Keratinocyte (primary cell): ENCODE results near the gene PRKD2. TPM values are rescaled to one million over a fixed set of nuclear protein-coding genes. Genes with fewer than 3 reads are reported as not detected.

Experiments used
- DNase-seq: peaks from one replicate; pipeline ENCODE4 v3.0.0-alpha.2; 2011; ENCODE audit warnings: low read depth, missing footprints, low spot score
- FAIRE-seq: peaks from 2 replicates; lab custom pipeline; 2011; peaks lifted over from hg19 to GRCh38; lab: Jason Lieb, UNC
- H2AFZ ChIP-seq: 2 replicates; pipeline ENCODE4 v1.6.0; 2012; ENCODE audit warnings: low read length, control low read depth, inconsistent platforms; ENCODE audit not compliant: control insufficient read depth
- H3K27ac ChIP-seq: 2 replicates; pipeline ENCODE4 v1.5.1; 2011; ENCODE audit warnings: low read length; ENCODE audit not compliant: control insufficient read depth, insufficient read depth
- H3K27me3 ChIP-seq: 3 replicates; pipeline ENCODE4 v1.6.0; 2011; ENCODE audit warnings: low read length; ENCODE audit not compliant: control insufficient read depth, insufficient read depth; ENCODE audit errors: extremely low read depth
- H3K36me3 ChIP-seq, 2 experiments: 2 replicates in 1 of 2; 3 replicates in 1 of 2; pipeline ENCODE4 v1.5.1; 2011; ENCODE audit warnings: low read length in 2 of 2, mild to moderate bottlenecking in 1 of 2; ENCODE audit not compliant: control insufficient read depth in 2 of 2, insufficient read depth in 2 of 2; ENCODE audit errors: extremely low read depth in 1 of 2
- H3K4me1 ChIP-seq: 3 replicates; pipeline ENCODE4 v1.5.1; 2011; ENCODE audit warnings: low read length; ENCODE audit not compliant: control insufficient read depth, insufficient read depth; ENCODE audit errors: extremely low read depth
- H3K4me2 ChIP-seq: 3 replicates; pipeline ENCODE4 v1.6.0; 2011; ENCODE audit warnings: low read depth, low read length; ENCODE audit not compliant: control insufficient read depth, insufficient read depth; ENCODE audit errors: extremely low read depth
- H3K4me3 ChIP-seq, 3 experiments: fragments of 200-600 bp in 1 of 3; sonication (generic) in 1 of 3; 2 replicates in 2 of 3; 3 replicates in 1 of 3; pipeline ENCODE4 v1.5.1; 2011 to 2016; ENCODE audit warnings: low read length in 3 of 3, mild to moderate bottlenecking in 3 of 3, control low read depth in 2 of 3, inconsistent platforms in 1 of 3, low read depth in 1 of 3, mixed read lengths in 1 of 3, mixed run types in 1 of 3, moderate library complexity in 1 of 3; ENCODE audit not compliant: control insufficient read depth in 2 of 3, insufficient read depth in 2 of 3; ENCODE audit errors: extremely low read depth in 1 of 3
- H3K79me2 ChIP-seq: 2 replicates; pipeline ENCODE4 v1.6.0; 2012; ENCODE audit warnings: low read length; ENCODE audit not compliant: control insufficient read depth, insufficient read depth
- H3K9ac ChIP-seq: 3 replicates; pipeline ENCODE4 v1.6.0; 2011; ENCODE audit warnings: low read length; ENCODE audit not compliant: control insufficient read depth, insufficient read depth; ENCODE audit errors: extremely low read depth
- H3K9me1 ChIP-seq: 3 replicates; pipeline ENCODE4 v1.6.0; 2011; ENCODE audit warnings: low read length; ENCODE audit not compliant: control insufficient read depth, insufficient read depth; ENCODE audit errors: extremely low read depth
- H3K9me3 ChIP-seq: 2 replicates; pipeline ENCODE4 v1.5.1; 2012; ENCODE audit warnings: low read depth, low read length; ENCODE audit not compliant: control insufficient read depth
- H4K20me1 ChIP-seq: 3 replicates; pipeline ENCODE4 v1.6.0; 2011; ENCODE audit warnings: low read length; ENCODE audit not compliant: control insufficient read depth, insufficient read depth; ENCODE audit errors: extremely low read depth
- CTCF ChIP-seq, 3 experiments: IDR thresholded peaks in 1 of 3; conservative IDR thresholded peaks in 1 of 3; optimal IDR thresholded peaks in 1 of 3; 2 replicates in 2 of 3; 3 replicates in 1 of 3; pipeline versions ENCODE3 to v1.5.1; 2011; ENCODE audit warnings: low read length in 3 of 3, mild to moderate bottlenecking in 3 of 3, moderate library complexity in 2 of 3, control low read depth in 1 of 3, inconsistent platforms in 1 of 3; ENCODE audit not compliant: insufficient read depth in 2 of 3; ENCODE audit errors: extremely low read depth in 1 of 3
- EZH2 ChIP-seq: IDR thresholded peaks from one replicate; pipeline ENCODE4 v1.6.1; 2012; ENCODE audit warnings: inconsistent platforms, mild to moderate bottlenecking, low read length, moderate library complexity
- dilution Hi-C: fragments of 300-500 bp; cut with MboI; formaldehyde crosslinking; loops from one replicate; pipeline ENCODE4 v1.7.0; 2020; ENCODE audit warnings: low sequenced_read_pairs; ENCODE audit not compliant: extremely low pct_ligation_motif_present
- polyA plus RNA-seq, 5 experiments: library from polyadenylated mRNA; depleted of rRNA in 3 of 5; stranded (reverse) in 3 of 5; stranded (forward) in 1 of 5; unstranded in 1 of 5; fragments of >200 nt; gene quantifications; 1 replicate in 1 of 5; 2 replicates in 3 of 5; 3 replicates in 1 of 5; pipeline versions ENCODE4 v1.2.1 to v1.2.3, GENCODE V29; 2011 to 2012; ENCODE audit warnings: missing spikeins in 2 of 5, low read depth in 1 of 5, low replicate concordance in 1 of 5

The PRKD2 gene
- polyA plus RNA-seq, 1 donor (not counting 4 experiments of a cell fraction or from before 2014, with no cell fraction given) = 9.9 TPM

- Histone ChIP-seq H3K79me2 (peaks cover 50% of the 10 kb centered on the region), H3K9me1 (no peaks in the 10 kb centered on the region), H3K27me3 (no peaks in the 10 kb centered on the region), H3K27ac (no peak overlapping the region), H3K4me3 (no peak overlapping the region), H3K36me3 (peaks cover 58 to 61% of the 10 kb centered on the region in 2 experiments), H3K4me2 (no peak overlapping the region), H3K9ac (no peak overlapping the region), H4K20me1 (peaks cover 39% of the 10 kb centered on the region), H3K9me3 (no peaks in the 10 kb centered on the region), H2AFZ (no peak overlapping the region), H3K4me1 (peaks cover 5% of the 10 kb centered on the region)
- no peak for TF ChIP-seq EZH2
- DNase-seq = no peak
- dilution Hi-C loops = no loop called here
- FAIRE-seq = no peak
Measured at GRCh38 chr19:46730595-46730994, 13.7 kb upstream of the PRKD2 start.

- Histone ChIP-seq H3K36me3 (peaks cover 62% of the 10 kb centered on the region in 2 experiments), H3K9me3 (no peaks in the 10 kb centered on the region), H3K79me2 (peaks cover 50% of the 10 kb centered on the region), H3K4me1 (peaks cover 5% of the 10 kb centered on the region), H3K27ac (no peak overlapping the region), H3K9ac (no peak overlapping the region), H3K4me3 (no peak overlapping the region), H3K4me2 (no peak overlapping the region), H2AFZ (no peak overlapping the region), H4K20me1 (peaks cover 39% of the 10 kb centered on the region), H3K27me3 (no peaks in the 10 kb centered on the region), H3K9me1 (no peaks in the 10 kb centered on the region)
- TF ChIP-seq CTCF (optimal IDR thresholded peaks at IDR 0.05 in 1 of 3, IDR thresholded peaks at IDR 0.05 in 1 of 3, conservative IDR thresholded peaks at IDR 0.05 in 1 of 3; ENCODE audit: extremely low read depth in 1 of 3, insufficient read depth in 2 of 3, low read length in 3 of 3) (no peak), EZH2 (no peak)
- FAIRE-seq = no peak
- DNase-seq = no peak
- dilution Hi-C loops = no loop called here
Measured at GRCh38 chr19:46730187-46730586, 13.3 kb upstream of the PRKD2 start.

- DNase-seq (no peak), FAIRE-seq (no peak)
- Histone ChIP-seq H3K9me3 (no peaks in the 10 kb centered on the region), H3K36me3 (peaks cover 66 to 67% of the 10 kb centered on the region in 2 experiments), H3K27me3 (no peaks in the 10 kb centered on the region), H3K9me1 (no peaks in the 10 kb centered on the region), H3K4me1 (peaks cover 5% of the 10 kb centered on the region), H4K20me1 (peaks cover 39% of the 10 kb centered on the region), H3K4me3 (no peak overlapping the region), H2AFZ (no peak overlapping the region), H3K79me2 (peaks cover 50% of the 10 kb centered on the region), H3K27ac (no peak overlapping the region), H3K9ac (no peak overlapping the region), H3K4me2 (no peak overlapping the region)
- TF ChIP-seq CTCF (optimal IDR thresholded peaks at IDR 0.05 in 1 of 3, IDR thresholded peaks at IDR 0.05 in 1 of 3, conservative IDR thresholded peaks at IDR 0.05 in 1 of 3; ENCODE audit: extremely low read depth in 1 of 3, insufficient read depth in 2 of 3, low read length in 3 of 3) (no peak), EZH2 (no peak)
- dilution Hi-C loops = no loop called here
Measured at GRCh38 chr19:46729696-46730095, 12.8 kb upstream of the PRKD2 start.
